Sigmoid colon (tissue), 4 donors: ENCODE results near the gene TKT.

Experiments used
- CTCF ChIP-seq, 4 experiments: fragments of 450-650 bp in 3 of 4; fragments of 200-600 bp in 1 of 4; IDR thresholded peaks; one replicate each; pipeline ENCODE4 v1.5.1; 2016 to 2019; ENCODE audit warnings: antibody characterized with exemption in 4 of 4, mild to moderate bottlenecking in 3 of 4, moderate library complexity in 2 of 4
- EP300 ChIP-seq, 4 donors: sonication (generic); formaldehyde crosslinking; IDR thresholded peaks; one replicate each; pipeline ENCODE4 v1.6.1; 2017; ENCODE audit warnings: antibody characterized with exemption in 4 of 4
- POLR2A ChIP-seq, 2 donors: fragments of 450-650 bp; IDR thresholded peaks; one replicate each; pipeline ENCODE4 v1.6.1; 2016; ENCODE audit warnings: antibody characterized with exemption in 2 of 2, mild to moderate bottlenecking in 2 of 2, moderate library complexity in 2 of 2
- POLR2AphosphoS5 ChIP-seq, 4 donors: sonication (generic); formaldehyde crosslinking; IDR thresholded peaks; one replicate each; pipeline ENCODE4 v1.6.1; 2017; ENCODE audit warnings: antibody characterized with exemption in 4 of 4

DNA sequence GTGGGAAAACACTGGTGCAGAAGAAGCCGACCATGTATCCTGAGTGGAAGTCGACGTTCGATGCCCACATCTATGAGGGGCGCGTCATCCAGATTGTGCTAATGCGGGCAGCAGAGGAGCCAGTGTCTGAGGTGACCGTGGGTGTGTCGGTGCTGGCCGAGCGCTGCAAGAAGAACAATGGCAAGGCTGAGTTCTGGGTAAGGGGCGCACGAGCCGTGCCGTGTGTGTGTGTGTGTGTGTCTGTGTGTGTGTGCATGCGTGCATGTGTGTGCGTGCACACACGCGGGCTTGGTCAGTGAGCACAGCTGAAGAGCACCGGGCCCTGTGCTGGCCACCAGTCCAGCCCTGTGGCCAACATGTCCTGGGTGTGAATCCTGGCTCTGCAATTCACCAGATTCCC is 76.2 kb downstream of the TKT start:
- TF ChIP-seq CTCF (IDR thresholded peaks at IDR 0.05) (no peak), EP300 (IDR thresholded peaks at IDR 0.05) (no peak), POLR2AphosphoS5 (IDR thresholded peaks at IDR 0.05) (no peak), POLR2A (IDR thresholded peaks at IDR 0.05) (no peak)
